ENCODE results near the gene CELF5. TPM values are rescaled to one million over a fixed set of nuclear protein-coding genes. Genes with fewer than 3 reads are reported as not detected.
"Not testable (repeated sequence)": the region's sequence is repeated elsewhere in the genome, so short reads cannot be mapped to it uniquely, and the experiment has no call there.

CELF5 gene
- polyA plus RNA-seq, 4 donors, result 0.53 to 0.70 (median 0.54) TPM; not detected in 1

DNA sequence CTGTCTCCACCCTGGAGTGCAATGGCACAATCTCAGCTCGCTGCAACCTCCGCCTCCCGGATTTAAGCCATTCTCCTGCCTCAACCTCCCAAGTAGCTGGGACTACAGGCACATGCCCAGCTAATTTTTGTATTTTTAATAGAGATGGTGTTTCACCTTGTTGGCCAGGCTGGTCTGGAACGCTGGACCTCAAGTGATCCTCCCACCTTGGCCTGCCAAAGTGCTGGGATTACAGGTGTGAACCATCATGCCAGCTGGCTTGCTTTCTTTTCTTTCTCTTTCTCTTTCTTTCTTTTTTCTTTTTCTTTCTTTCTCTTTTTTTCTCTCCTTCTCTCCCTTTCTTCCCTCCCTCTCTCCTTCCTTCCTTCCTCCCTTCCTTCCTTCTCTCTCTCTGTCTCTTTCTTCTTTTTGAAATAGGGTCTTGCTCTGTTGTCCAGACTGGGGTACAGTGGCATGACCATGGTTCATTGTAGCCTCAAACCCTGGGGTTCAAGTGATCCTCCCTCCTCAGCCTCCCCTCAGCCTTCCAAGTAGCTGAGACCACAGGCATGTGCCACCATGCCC lies 108.6 kb downstream of the CELF5 start:
- Histone ChIP-seq H3K36me3 (ENCODE audit: control insufficient read depth in 3 of 3, insufficient read depth in 2 of 3, low read depth in 1 of 3, low read length in 3 of 3) (no peaks in the 10 kb centered on the region), H3K9me3 (ENCODE audit: control insufficient read depth in 2 of 2, insufficient read depth in 1 of 2, low read depth in 1 of 2, low read length in 1 of 2) (no peaks in the 10 kb centered on the region), H3K4me1 (ENCODE audit: control insufficient read depth in 3 of 3, insufficient read depth in 2 of 3, low read depth in 1 of 3, low read length in 2 of 3) (peaks cover 0 to 8% (median 7%) of the 10 kb centered on the region in 3 donors), H3K4me3 (ENCODE audit: low read depth in 1 of 3, low read length in 3 of 3) (no peak overlapping the region), H3K27ac (ENCODE audit: low read depth in 1 of 3, low read length in 2 of 3) (peak overlapping the region in 1 of 3 donors; percentile 74), H3K27me3 (ENCODE audit: control insufficient read depth in 3 of 3, insufficient read depth in 3 of 3, low read length in 3 of 3) (no peaks in the 10 kb centered on the region)
- WGBS, 3 donors, result 64 to 69% (median 65%) methylated on average over 4 of the region's 4 CpGs
- FAIRE-seq (no peak), DNase-seq (no peak)

DNA sequence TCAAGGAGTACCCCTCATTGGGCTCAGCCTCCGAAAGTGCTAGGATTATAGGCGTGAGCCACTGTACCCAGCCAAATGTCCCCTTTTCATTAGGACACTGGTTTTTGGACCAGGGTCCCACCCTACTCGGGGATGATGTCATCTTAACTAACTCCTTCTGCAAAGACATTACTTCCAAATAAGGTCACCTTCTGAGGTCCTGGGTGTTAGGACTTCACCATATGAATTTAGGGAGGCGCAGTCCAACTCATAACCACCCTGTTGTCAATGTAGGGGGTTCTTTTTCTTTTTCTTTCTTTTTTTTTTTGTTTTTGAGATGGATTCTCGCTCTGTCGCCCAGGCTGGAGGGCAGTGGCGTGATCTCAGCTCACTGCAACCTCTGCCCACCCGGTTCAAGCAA lies 109.2 kb downstream of the CELF5 start:
- peak overlapping the region in 1 of 3 donors; percentile 74 for H3K27ac ChIP-seq (ENCODE audit: low read depth in 1 of 3, low read length in 2 of 3)
- FAIRE-seq (no peak), DNase-seq (no peak)
- H3K36me3 ChIP-seq (ENCODE audit: control insufficient read depth in 3 of 3, insufficient read depth in 2 of 3, low read depth in 1 of 3, low read length in 3 of 3), result no peaks in the 10 kb centered on the region
- H3K9me3 ChIP-seq (ENCODE audit: control insufficient read depth in 2 of 2, insufficient read depth in 1 of 2, low read depth in 1 of 2, low read length in 1 of 2), result no peaks in the 10 kb centered on the region
- no peak overlapping the region for H3K4me3 ChIP-seq (ENCODE audit: low read depth in 1 of 3, low read length in 3 of 3)
- H3K27me3 ChIP-seq (ENCODE audit: control insufficient read depth in 3 of 3, insufficient read depth in 3 of 3, low read length in 3 of 3), result no peaks in the 10 kb centered on the region
- H3K4me1 ChIP-seq (ENCODE audit: control insufficient read depth in 3 of 3, insufficient read depth in 2 of 3, low read depth in 1 of 3, low read length in 2 of 3), result peaks cover under 1 to 8% (median 7%) of the 10 kb centered on the region in 3 donors
- 87 to 90% (median 89%) methylated on average over 6 to 8 of the region's 8 CpGs for WGBS, 3 donors

DNA sequence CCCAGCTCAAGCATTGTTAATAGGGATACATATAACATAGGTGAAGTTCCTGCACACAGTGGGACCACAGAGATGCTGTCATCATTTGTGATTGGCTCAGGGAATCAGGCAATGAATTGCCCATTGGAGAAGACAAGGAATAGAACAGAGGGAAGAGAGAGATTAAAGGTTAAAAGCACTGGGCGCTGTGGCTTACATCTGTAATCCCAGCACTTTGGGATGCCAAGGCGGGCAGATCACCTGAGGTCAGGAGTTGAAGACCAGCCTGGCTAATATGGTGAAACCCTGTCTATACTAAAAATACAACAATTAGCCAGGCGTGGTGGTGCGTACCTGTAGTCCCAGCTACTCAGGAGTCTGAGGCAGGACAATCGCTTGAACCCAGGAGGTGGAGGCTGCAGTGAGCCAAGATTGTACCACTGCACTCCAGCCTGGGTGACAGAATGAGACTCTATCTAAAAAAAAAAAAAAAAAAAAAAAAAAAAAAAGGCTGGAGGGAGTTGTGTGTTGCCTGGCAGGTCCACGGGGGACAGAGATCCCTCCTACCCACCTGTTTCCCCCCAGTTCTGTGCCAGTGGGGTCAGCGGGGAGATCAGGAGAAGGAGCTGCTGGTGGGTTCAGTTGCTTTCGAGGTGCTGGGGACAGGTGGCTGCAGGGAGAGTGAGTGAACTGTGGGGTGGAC lies 110.4 kb downstream of the CELF5 start:
- not testable (repeated sequence) for DNase-seq; H3K9me3 ChIP-seq (ENCODE audit: control insufficient read depth in 2 of 2, insufficient read depth in 1 of 2, low read depth in 1 of 2, low read length in 1 of 2); H3K36me3 ChIP-seq (ENCODE audit: control insufficient read depth in 3 of 3, insufficient read depth in 2 of 3, low read depth in 1 of 3, low read length in 3 of 3); FAIRE-seq; H3K4me3 ChIP-seq (ENCODE audit: low read depth in 1 of 3, low read length in 3 of 3); H3K27me3 ChIP-seq (ENCODE audit: control insufficient read depth in 3 of 3, insufficient read depth in 3 of 3, low read length in 3 of 3); H3K4me1 ChIP-seq (ENCODE audit: control insufficient read depth in 3 of 3, insufficient read depth in 2 of 3, low read depth in 1 of 3, low read length in 2 of 3)
- peak overlapping the region in 1 of 3 donors; percentile 85 for H3K27ac ChIP-seq (ENCODE audit: low read depth in 1 of 3, low read length in 2 of 3)
- WGBS, 3 donors, result 52 to 73% (median 52%) methylated on average over 8 of the region's 8 CpGs

DNA sequence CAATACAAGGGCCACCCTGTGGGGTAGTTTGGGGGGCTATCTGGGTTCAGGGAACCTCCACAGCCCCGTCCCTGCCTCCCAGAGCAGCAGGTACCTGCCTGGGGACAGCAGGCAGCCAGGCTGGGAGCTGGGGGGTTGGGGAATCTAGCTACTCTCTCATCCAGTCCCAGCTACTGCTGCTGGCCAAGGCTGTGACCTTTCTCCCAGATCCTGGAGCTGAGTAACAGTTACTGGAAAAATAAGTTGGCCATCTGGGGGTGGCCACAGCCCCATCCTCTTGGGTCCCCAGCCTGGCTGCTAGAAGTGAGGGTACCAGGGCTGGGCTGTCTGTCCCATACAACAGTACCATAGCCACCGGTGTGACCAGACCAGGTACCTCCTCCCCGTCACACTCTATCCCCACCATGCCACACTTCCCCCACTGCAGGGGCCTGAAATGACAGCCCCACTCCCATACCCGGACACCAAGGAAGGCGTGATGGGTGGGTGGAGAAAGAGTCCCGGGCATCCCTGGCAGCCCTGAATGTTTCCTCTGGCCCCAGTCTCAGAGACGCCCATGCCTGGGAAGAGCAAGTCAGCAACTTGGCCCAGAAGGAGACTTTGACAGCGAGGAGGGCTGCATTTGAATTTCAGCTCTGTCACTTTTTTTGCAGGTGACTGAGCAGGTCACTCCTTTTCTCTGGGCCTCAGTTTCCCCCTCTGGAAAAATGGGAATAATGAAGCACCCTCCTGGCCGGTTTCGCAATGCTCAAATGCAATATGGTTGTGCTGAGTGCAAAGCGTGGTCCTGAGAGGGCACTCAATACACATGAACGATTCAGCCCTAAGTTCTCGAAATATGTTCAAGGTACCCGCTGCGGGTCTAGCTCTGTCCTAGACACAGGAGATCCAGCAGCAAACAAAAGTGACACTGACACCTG lies 111.2 kb downstream of the CELF5 start:
- Histone ChIP-seq H3K4me3 (ENCODE audit: low read depth in 1 of 3, low read length in 3 of 3) (no peak overlapping the region), H3K4me1 (ENCODE audit: control insufficient read depth in 3 of 3, insufficient read depth in 2 of 3, low read depth in 1 of 3, low read length in 2 of 3) (peaks cover 3 to 8% (median 7%) of the 10 kb centered on the region in 3 donors), H3K9me3 (ENCODE audit: control insufficient read depth in 2 of 2, insufficient read depth in 1 of 2, low read depth in 1 of 2, low read length in 1 of 2) (no peaks in the 10 kb centered on the region), H3K36me3 (ENCODE audit: control insufficient read depth in 3 of 3, insufficient read depth in 2 of 3, low read depth in 1 of 3, low read length in 3 of 3) (no peaks in the 10 kb centered on the region), H3K27ac (ENCODE audit: low read depth in 1 of 3, low read length in 2 of 3) (peak overlapping the region in 2 of 3 donors; percentile 61 to 85), H3K27me3 (ENCODE audit: control insufficient read depth in 3 of 3, insufficient read depth in 3 of 3, low read length in 3 of 3) (peaks cover 0 to 2% (median 0%) of the 10 kb centered on the region in 3 donors)
- DNase-seq, result peak in 1 of 2 donors; percentile 54
- WGBS, 3 donors, result 65 to 74% (median 72%) methylated on average over 15 of the region's 15 CpGs
- FAIRE-seq, result no peak

DNA sequence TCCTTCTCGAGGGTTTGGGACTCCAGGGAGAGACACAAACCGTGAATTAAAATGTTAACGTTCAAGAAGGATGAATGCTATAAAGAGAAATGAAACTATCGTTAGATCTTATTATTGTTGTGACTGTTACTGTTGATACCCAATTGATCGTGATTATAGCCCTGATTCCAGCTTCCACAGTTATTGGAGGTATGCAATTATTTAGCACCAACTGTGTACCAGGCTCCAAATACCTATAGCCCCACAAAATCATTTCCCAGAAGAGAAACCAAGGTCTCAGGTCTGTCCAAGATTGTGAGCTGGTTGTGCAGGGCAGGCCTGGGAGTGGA lies 111.9 kb downstream of the CELF5 start:
- H3K36me3 ChIP-seq (ENCODE audit: control insufficient read depth in 3 of 3, insufficient read depth in 2 of 3, low read depth in 1 of 3, low read length in 3 of 3), result no peaks in the 10 kb centered on the region
- peaks cover 3 to 8% (median 7%) of the 10 kb centered on the region in 3 donors for H3K4me1 ChIP-seq (ENCODE audit: control insufficient read depth in 3 of 3, insufficient read depth in 2 of 3, low read depth in 1 of 3, low read length in 2 of 3)

DNA sequence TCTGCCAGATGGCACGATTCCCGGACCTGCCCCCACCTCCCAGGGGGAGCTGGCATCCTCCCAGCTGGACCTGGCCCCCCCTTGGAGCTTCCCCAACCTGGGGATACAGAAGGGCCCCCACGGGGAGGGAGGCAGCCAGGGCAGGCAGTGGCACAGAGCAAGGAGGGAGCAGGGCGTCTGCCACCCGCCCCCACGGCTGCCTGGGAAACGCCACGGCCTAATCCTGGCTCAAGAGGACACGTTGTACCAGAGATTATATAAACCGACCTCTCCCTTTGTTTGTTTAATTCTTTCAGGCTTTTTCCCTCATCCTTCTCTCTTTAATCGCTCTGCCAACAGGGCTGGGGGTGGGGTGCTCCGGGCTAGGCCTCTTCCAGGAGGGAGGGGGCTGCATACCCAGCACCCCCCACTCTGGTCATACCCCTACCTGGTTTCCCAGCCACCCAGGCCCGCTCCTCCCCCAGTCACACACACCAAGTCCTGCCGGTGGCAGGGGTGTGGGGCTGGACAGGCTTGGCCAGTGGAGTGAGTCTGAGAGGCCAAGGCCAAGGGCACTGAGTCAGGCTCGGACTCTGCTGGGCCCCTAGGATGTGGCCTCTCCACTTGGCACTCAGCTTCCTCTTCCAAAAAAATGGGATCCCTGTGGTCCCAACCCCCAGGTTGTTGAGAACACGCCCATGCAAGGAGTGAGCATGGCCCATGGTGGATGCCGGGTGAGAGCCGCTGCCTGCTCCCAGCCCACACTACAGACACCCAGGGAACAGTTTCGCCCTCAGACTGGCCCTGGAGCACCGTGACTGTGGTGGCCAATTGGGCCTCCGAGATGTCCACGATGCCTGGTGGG lies 112.4 kb downstream of the CELF5 start:
- Histone ChIP-seq H3K27ac (ENCODE audit: low read depth in 1 of 3, low read length in 2 of 3) (peak overlapping the region; percentile 48 to 85 (median 61)), H3K4me1 (ENCODE audit: control insufficient read depth in 3 of 3, insufficient read depth in 2 of 3, low read depth in 1 of 3, low read length in 2 of 3) (peaks cover 3 to 8% (median 7%) of the 10 kb centered on the region in 3 donors), H3K9me3 (ENCODE audit: control insufficient read depth in 2 of 2, insufficient read depth in 1 of 2, low read depth in 1 of 2, low read length in 1 of 2) (no peaks in the 10 kb centered on the region), H3K4me3 (ENCODE audit: low read depth in 1 of 3, low read length in 3 of 3) (no peak overlapping the region), H3K36me3 (ENCODE audit: control insufficient read depth in 3 of 3, insufficient read depth in 2 of 3, low read depth in 1 of 3, low read length in 3 of 3) (no peaks in the 10 kb centered on the region), H3K27me3 (ENCODE audit: control insufficient read depth in 3 of 3, insufficient read depth in 3 of 3, low read length in 3 of 3) (peaks cover 0 to 2% (median 0%) of the 10 kb centered on the region in 3 donors)
- DNase-seq, result peak in 1 of 2 donors; percentile 89
- FAIRE-seq, result no peak
- 29 to 37% (median 34%) methylated on average over 19 to 22 of the region's 22 CpGs for WGBS, 3 donors

More for the DNA sequence above, 111.9 kb downstream of the CELF5 start:
- FAIRE-seq (no peak), DNase-seq (no peak)
- peak overlapping the region; percentile 48 to 85 (median 61) for H3K27ac ChIP-seq (ENCODE audit: low read depth in 1 of 3, low read length in 2 of 3)
- 16 to 41% (median 29%) methylated on average over 5 of the region's 5 CpGs for WGBS, 3 donors
- H3K9me3 ChIP-seq (ENCODE audit: control insufficient read depth in 2 of 2, insufficient read depth in 1 of 2, low read depth in 1 of 2, low read length in 1 of 2), result no peaks in the 10 kb centered on the region
- H3K4me3 ChIP-seq (ENCODE audit: low read depth in 1 of 3, low read length in 3 of 3), result no peak overlapping the region
- peaks cover 0 to 2% (median 0%) of the 10 kb centered on the region in 3 donors for H3K27me3 ChIP-seq (ENCODE audit: control insufficient read depth in 3 of 3, insufficient read depth in 3 of 3, low read length in 3 of 3)

DNA sequence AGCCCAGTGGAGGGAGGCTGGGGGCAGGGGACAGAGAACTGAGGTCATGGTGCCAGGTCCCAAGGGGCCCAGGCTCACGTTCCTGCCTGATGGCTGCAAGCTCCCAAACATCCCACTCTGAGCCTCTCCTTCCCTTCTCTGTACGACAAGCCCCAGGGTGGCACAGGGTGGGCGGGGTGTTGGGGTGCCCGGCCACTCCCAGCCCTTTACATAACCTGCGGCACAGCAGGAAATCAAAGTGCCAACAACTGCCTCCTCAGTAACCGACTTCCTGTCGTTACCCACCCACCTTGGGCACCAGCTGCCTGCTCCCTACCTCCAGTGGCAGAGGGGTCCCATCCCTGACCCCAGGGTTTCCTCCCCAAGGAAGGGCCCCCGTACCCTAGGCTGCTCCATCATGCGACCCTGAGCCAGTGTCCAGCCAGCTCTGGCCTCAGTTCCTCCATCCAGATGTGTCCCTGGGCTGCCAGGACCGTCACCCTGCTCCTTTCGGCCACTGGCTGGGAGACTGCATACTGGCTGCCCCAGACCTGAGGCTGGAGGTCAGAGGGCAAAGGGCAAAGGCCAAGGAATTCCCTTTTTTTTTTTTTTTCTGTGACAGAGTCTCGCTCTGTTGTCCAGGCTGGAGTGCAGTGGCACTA lies 114.2 kb downstream of the CELF5 start:
- WGBS, 3 donors, result 8 to 33% (median 9%) methylated on average over 12 of the region's 12 CpGs
- no peaks in the 10 kb centered on the region for H3K36me3 ChIP-seq (ENCODE audit: control insufficient read depth in 3 of 3, insufficient read depth in 2 of 3, low read depth in 1 of 3, low read length in 3 of 3)
- no peak overlapping the region for H3K4me3 ChIP-seq (ENCODE audit: low read depth in 1 of 3, low read length in 3 of 3)
- H3K27ac ChIP-seq (ENCODE audit: low read depth in 1 of 3, low read length in 2 of 3), result peak overlapping the region in 1 of 3 donors; percentile 41
- DNase-seq (peak in 1 of 2 donors; percentile 84), FAIRE-seq (no peak)
- peaks cover 0 to 2% (median 0%) of the 10 kb centered on the region in 3 donors for H3K27me3 ChIP-seq (ENCODE audit: control insufficient read depth in 3 of 3, insufficient read depth in 3 of 3, low read length in 3 of 3)
- H3K9me3 ChIP-seq (ENCODE audit: control insufficient read depth in 2 of 2, insufficient read depth in 1 of 2, low read depth in 1 of 2, low read length in 1 of 2), result no peaks in the 10 kb centered on the region
- H3K4me1 ChIP-seq (ENCODE audit: control insufficient read depth in 3 of 3, insufficient read depth in 2 of 3, low read depth in 1 of 3, low read length in 2 of 3), result peaks cover 3 to 8% (median 7%) of the 10 kb centered on the region in 3 donors
